A204.1 (cell line): Measurements from ENCODE around the gene CAMTA1.
"Not testable (repeated sequence)": the region's sequence is repeated elsewhere in the genome, so short reads cannot be mapped to it uniquely, and the experiment has no call there.

Source experiments
- FAIRE-seq: peaks from 2 replicates; lab custom pipeline; 2012; peaks lifted over from hg19 to GRCh38; lab: Jason Lieb, UNC

CAMTA1 gene

DNA sequence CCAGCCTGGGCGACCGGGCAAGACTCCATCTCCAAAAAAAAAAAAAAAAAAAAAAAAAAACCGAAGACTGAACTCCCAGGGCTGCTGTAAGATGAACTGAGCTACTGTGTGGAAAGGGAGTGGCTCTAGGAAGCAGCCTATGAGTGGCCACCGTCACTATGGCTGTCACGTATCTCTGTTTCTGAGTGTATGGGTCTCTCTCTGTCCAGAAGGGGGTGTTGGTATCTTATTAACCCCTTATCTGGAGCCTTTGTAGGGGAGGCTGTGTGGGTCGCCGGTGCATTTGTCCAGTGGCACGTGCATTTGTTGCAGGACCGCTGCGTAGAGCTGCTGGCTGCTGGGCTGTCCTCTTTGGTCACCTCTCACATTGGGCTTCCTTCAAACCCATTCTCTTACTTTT is 326.6 kb downstream of the CAMTA1 start:
- no peak for FAIRE-seq

DNA sequence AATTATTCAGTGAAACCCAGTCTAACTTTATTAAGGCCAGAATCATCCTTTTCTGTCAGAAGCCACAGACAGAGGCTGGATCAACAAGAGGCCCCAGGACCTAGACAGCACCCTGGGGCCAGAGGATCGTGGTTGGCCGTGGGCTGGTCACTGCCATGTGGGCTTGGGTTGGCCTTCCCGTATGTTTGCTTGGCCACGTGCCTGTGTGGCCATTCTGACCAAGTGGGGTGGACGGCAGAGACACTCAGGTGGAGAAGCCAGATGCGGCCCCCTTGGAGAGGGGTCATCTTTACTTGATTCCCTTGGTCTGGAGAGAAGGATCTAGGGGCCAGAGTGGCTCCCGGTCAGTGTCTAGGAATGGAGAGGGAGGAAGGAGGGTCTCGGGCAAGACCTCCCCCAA is 327.9 kb downstream of the CAMTA1 start:
- FAIRE-seq = no peak

DNA sequence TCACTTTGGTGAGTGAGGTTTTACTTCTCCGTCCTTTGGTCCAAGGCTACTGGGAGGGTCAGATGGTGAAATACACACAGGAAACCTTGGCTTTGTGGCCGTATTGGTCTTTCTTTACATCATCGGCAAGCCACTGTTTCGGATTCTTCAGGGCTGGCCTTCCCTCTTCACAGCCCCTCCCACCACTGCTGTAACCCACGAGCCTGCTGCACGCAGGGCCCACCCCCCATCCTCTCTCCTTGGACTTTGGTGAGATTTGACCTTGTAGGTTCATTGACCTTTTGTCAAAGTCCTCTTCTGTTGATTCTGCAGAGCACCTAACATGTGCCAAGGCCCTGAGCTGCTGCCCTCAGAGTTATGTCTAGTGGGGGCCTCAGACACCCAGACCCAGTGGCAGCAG is 328.6 kb downstream of the CAMTA1 start:
- FAIRE-seq = no peak

DNA sequence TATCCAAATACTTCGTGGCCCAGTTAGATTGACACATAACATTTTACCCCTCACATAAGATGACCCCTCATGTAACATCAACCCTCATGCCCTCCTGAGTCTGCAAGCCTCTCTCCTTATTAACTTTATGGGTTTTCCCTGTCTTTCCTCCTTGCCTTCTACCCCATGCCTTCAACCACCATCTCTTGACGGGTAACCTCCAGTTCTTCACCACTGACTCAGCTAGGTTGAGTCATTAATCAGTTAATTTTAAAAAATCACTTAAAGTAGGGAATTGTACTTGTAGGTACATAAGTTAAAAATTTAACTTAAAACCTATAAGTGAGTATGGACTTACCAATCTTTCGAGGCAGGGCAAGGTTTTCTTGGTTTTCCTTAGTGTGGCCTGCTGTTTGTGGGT is 330.7 kb downstream of the CAMTA1 start:
- FAIRE-seq = no peak

DNA sequence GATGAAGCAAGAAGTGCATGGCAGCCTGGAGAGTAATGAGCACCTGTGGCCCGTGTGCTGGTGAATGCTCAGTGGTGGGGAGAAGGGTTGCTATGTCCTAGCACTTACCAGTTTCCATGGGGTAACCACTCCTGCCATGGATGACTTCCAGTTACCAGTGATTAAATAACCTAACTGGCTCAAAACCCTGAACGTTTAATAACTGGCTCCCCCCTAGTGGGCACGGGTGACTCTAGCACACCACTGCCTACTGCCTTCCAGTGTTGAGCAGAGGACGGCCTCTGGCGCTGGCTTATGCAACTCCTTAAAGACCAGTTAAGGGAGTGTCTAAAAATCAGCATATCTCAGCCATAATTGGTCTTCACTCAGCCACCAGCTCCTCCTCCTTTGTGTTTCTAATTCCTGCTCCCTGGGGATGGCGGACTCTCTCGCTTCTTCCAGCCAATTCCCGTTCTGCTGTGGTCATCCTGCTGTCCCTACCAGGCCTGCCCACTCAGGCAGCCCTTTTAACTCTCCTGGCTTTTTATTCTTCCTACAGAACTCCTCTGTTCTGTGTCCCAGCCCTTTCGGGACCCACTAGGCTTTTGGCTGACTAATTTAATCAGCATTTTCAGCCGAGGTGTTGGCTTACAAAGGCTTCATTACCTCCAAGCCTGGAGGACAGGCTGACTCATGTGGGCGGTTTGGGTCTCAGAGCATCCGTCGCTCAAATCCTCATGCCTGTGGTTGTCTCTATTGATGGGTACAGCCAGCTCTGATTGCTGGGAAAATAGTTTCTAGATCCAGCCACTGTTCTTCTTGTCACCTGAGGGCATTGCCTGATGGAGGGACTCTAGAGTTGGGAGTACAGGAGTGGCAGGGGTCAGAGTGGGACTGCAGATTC is 332.4 kb downstream of the CAMTA1 start:
- no peak for FAIRE-seq

DNA sequence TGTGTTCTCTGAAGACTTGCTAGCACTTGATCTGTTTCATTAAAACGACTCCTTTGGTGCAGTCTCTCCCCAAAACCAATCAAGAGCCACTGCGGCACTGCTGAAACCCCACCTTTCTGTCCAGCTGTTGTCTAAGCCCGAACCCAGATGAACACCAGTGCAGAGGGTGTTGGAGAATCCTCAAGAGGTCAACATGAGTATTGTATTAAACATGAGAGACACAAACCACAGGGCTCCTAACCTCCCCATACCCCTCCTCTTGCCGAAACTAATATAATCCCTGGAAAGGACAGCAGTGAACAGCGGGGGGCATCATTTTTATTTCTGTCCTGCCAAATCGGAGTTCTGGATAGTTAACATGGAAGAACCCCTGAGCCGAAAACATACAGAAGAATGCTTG is 333.9 kb downstream of the CAMTA1 start:
- no peak for FAIRE-seq

DNA sequence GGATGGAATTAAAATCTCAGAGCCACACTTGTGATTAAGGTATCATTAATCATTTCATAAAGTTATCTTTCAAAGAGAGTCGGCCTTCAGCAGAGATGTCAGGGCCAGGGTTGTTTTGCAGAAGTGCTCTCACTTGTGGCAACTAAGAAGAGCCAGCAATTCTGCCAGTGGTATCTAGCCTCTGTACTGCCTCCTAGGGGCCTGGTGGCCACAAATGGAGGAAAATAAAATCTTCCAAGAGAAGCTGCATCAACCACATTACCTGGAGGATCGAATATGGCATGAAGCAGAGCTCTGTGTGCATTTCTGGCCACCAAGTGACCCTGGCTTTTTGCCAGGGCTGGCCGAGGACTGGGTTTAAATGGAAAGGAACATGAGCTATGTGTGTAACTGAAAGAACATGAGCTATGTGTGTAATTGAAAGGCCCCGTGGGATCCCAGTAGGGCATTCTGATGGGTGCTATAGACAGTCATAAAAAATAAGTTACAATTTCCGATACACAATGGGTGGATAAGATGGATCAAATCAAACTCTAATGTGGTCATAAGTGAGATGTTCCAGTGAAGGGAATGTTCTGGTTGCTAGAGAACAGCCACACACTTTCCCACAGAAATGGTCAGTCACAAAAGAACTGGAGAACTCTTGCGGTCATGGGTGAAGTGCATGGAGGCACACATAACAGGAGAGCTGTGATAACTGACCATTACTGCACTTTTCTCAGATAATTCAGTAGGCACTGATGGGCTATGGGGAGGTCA is 335.8 kb downstream of the CAMTA1 start:
- FAIRE-seq = no peak

DNA sequence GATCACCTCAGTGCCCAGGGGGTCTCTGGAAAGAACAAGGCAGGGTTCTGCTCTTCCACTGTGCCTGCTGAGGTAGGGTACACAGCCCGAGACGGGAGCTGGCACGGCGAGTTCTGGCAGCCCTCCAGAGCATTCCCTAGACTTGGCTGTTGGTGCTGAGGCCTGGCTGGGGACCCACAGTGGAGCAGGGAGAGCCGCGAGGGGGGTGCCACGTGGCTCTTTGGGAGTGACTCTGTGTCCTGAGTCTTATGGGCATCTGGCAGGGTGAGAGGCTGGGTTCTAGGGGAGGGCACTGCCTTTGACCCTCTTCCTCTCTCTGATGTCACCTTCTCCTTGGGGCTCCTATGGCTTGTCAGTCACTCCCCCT is 336.4 kb downstream of the CAMTA1 start:
- FAIRE-seq = no peak

DNA sequence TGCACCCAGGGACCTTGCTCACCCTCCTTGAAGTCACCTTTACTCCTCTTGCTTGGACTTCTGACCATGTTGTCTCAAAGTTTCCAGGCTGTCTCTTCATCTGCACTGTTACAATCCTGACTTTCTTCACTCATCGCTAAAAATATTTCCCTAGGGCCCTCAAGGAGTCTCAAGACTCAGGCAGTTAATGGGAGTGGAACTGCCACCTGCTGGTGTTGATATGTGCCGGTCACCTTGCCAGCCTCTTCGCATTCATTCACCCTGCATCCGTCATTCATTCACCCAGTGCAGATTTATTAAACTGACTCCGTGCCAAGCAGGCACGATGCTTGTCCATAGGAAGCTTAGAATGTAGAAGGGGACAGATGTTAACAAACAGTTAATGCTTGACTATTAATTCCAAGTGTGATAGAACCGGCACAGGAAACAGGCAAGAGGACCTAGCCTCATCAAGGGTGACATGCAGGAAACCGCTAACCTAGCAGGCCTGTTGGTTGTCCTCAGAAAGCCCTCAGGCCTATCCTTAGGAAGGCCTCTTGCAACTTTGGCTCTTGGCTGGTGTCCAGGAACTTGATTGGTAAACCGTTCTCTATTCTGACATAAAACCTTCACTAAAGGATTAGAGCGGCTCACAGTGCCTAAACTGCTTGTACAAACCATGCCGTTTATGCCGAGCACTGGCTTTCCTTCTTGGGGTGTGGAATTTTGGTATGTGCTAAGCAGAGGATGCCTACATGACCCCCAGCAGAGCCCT is 342.2 kb downstream of the CAMTA1 start:
- FAIRE-seq = no peak

DNA sequence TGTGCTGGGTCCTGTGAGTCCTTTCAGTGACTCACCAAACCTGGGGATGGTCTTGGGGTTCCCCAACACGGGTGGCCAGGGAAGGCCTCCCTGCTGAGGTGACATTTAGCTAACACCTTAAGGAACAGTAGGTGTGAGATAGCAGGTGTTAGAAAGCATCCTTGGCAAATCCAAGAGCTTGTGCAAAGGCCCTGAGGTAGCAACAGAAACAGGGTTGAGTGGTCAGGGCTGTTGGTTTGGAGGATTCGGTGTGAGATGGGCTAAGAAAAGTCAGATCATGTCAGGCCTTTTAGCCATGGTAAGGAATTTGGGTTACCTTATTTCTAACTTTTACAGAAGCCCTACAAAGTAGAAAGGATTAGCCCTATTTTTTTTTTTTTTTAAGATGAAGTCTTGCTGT is 343.0 kb downstream of the CAMTA1 start:
- FAIRE-seq = no peak

DNA sequence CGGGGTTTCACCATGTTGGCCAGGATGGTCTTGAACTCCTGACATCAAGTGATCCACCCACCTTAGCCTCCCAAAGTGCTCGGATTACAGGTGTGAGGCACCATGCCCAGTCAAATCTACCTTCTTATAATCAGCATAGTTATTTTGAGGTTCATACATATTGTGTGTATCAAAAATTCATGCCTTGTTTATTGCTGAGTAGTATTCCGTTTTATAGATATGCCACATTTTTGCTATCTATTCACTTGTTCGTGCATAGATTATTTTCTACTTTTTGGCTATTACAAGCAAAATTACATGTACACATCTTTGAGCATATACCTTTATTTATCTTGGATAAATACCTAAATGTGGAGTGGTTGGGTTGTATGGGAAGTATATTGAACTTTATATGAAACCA is 344.9 kb downstream of the CAMTA1 start:
- no peak for FAIRE-seq

DNA sequence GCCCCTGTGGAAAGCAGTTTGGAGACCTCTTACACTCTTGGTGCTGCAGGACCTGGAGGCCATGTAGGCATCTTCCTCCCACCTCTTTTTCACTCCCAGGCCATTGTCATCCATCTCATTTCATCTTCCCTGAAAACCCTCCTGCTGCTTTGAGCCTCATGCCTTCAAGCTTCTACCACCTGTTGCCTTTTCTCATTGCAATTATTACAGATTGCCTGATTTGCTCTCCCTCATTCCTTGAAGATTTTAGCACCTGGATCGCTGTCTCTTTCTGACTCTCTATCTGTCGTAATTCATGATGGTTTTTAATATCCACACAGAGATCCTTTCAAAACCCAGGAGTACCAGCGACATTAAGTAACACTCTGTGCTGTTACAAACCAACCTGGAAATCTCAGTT is 350.2 kb downstream of the CAMTA1 start:
- no peak for FAIRE-seq

DNA sequence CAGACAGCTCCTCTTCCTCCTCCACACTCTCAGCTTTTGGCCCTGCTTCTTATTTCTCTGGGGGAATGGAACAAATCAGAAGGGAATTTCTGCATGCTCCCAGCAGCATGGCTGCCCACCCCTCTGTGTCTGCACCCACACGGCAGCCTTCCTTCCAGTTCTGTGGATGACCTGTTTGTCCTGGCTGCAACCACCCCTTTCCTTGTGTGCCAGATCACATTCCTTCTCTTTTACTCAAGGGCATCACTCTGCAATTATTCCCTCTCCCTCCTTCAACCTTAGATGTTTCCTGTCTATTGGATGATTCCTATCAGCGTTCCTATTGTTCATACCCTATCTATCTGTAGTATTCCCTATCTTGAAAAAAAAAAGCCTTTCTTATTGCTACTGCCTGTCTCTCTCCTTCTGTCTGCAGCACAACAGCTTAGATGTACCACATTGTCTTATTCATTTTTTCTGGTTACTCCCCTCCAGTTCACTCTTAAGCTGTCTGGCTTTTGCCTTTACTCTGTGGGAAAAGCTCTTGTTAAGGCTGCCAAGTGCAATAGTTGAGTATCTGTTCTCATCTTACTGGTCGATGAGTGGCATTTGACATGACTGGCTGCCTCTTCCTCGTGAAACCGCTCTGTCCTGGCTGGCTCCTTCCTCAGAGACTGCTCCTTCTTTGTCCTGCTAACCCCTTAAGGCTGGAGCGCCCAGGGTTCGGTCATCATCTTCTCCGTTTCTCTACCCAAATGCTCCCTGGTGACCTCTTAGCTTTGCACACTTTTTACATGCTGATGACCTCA is 351.1 kb downstream of the CAMTA1 start:
- FAIRE-seq = no peak

DNA sequence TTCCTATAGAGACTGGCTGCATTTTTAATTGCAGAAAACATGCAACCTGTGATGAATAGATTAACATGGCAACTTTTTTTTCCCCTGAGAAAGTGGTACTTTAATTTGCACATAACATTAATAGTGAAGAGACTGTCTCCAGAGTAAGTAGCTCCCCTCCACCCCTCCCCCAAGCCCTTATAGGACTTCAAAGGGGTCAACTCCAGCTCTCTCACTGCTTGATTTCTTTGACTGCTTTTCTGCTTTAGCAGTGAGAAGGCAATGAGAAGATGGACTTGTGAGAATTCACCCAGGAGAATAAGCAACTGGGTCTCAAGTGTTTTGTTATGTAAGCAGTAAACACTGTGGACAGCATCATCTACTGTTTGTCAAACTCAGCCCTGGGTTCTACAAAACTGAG is 355.0 kb downstream of the CAMTA1 start:
- no peak for FAIRE-seq

DNA sequence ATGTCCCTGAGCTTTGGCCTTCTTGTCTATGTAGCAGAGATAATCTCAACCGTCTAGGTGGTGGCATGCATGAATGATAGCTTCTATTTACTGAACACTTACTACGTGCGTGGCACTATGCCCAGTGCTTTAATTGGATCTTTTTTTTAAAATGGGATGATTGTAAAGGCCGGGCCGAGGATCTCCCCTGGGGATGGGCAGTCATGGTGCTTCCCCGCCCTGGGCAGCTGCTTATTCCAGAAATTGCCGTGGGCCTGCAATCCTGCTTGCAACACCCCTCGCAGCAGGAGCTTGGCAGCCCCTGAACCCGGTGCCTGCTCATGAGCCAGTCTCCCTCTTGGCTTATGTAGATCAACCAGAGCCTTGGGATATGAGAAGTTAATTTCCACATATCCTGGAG is 360.7 kb downstream of the CAMTA1 start:
- no peak for FAIRE-seq

DNA sequence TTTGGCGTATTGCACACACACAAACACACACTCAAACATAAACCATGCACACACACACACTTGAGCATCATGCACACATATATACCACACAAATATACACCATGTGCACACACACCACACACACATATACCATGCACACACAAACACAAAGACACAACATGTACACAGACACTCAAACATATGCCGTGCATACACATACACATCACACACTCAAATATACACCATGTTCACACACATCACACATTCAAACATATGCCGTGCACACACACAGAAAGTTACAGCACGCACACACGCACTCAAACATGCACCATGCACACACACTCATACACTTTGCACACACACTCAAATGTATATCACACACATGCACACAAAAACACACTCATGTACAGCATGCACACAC is 361.5 kb downstream of the CAMTA1 start:
- no peak for FAIRE-seq

DNA sequence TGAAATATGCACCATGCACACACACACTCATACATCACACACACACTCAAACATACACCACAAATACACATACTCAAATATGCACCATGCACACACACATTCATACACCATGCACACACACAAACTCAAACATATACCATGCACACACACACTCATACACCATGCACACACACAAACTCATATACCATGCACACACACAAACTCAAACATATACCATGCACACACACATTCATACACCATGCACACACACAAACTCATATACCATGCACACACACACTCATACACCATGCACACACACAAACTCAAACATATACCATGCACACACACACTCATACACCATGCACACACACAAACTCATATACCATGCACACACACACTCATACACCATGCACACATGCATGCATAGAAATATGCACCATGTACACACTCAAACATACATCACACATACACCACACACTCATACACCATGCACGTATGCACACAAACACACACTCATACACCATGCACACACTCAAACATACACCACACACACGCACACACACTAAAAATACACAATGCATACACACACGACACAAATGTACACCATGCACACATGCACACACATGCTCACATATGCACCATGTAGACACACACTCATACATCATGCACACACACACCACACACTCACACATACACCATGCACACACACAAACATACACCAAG is 362.5 kb downstream of the CAMTA1 start:
- FAIRE-seq = not testable (repeated sequence)

DNA sequence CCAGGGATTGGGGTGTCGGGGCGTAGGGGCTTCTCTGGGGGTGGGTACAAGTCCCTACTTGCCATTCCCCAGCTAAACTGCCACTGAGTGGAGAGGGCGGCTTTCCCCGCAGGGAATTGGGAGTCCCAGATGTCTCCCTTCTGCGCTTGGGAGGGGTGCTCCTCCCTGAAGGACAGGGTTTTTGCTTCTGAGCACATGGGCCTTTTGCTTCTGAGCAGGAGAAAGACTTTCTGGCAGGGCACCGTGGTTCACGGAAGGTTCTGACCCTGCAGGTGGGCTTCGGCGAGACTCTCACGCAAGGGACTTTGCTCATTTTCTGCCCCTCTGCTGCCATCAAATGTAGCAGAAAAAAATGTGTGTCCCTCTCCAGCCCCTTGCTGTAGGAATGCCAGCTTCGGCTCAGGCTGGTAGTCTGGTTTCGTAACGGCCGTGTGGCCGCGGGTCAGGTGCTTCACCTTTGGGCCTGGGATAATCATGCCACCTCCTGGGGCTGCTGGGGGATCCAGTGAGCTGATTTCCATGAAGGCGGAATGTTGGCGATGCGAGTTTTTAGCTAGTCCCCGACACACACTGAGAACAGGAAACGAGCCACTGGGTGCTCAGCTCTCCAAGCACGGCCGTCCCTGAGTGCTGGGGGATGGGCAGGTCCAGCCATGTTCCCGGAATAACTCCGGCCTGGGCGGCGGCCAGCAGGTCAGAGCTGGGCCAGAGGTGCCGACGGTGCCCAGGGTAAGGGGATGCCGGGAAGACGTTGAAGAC is 364.0 kb downstream of the CAMTA1 start:
- FAIRE-seq = no peak

DNA sequence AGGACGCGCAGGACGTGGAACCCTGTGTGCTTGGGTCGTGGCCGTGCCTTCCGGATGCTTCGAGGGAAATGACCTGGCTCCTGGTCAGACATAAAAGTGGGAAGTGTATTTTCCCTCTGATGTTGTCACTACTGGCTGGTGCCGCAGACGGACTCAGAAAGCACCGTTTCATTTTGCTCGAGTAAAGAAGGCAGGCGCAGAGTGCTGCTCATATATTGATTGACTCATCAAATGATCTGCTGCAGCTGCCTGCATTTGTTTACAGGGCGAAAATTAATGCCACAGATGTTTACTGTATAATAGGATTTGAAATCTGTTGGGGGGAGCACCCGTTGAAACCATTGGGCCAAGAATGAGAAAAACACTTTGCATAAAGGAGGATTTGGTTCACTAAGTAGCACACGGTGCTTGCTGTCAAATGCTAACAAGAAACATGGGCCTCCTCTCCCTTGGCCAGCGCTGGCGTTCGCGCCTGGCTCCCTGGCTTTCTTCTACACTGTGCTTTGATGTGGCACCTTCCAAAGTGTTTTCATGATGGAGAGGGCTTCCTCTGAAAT is 365.5 kb downstream of the CAMTA1 start:
- FAIRE-seq = no peak

DNA sequence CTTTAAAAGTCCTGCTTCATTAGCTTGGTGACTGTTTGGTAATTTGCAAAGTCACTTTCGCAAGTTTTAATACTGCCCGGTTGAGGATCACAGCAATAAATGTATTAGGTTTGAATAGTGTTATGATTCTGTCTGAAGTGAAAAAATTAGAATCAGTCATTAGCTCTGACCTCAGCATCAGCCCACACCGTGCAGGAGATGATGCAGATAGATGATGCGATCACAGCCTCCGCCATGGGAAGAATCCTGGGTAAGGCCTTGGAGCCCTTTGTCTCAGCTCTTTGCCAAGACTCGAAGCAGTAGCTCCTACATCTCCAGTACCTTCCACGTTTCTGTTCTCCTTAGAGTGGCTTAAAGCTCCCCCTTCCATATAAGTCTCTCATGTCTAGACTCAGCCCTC is 366.7 kb downstream of the CAMTA1 start:
- FAIRE-seq = no peak

DNA sequence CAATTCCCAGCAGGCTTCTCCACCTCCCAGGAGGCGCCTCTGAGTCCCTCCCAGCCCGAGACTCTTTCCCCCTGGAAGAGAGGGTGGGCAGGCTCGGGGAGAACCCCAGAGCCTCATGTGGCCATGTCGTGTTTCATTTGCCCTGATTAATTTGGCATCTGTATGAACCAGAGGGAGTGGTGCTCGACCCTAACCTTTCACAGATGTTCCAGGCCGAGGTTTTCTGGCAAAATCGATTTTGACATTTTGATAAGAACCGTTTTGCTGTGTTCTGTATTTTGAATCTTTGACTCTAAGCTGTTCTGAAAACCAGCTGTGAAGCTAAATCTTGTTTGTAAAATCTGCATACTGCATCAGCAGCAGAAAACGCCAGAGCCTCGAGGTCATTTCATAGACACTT is 367.4 kb downstream of the CAMTA1 start:
- no peak for FAIRE-seq
